Stomach (tissue), 4 donors: ENCODE measurements around the gene IRF1.

ENCODE experiments used
- CTCF ChIP-seq, 7 experiments: fragments of 450-650 bp in 4 of 7; fragments of 200-600 bp in 3 of 7; sonication (generic) in 3 of 7; IDR thresholded peaks; one replicate each; pipeline ENCODE4 v1.5.1; 2016 to 2019; ENCODE audit warnings: antibody characterized with exemption in 7 of 7, control low read depth in 2 of 7, mild to moderate bottlenecking in 1 of 7
- EP300 ChIP-seq: sonication (generic); formaldehyde crosslinking; IDR thresholded peaks from one replicate; pipeline ENCODE4 v1.6.1; 2017; ENCODE audit warnings: antibody characterized with exemption
- POLR2A ChIP-seq, 4 donors: fragments of 450-650 bp; IDR thresholded peaks; one replicate each; pipeline ENCODE4 v1.6.1; 2016; ENCODE audit warnings: antibody characterized with exemption in 4 of 4, control low read depth in 2 of 4, mild to moderate bottlenecking in 1 of 4, moderate library complexity in 1 of 4

GRCh38 chr5:132458651-132459030, 31.9 kb downstream of the IRF1 start:
- no peak for TF ChIP-seq CTCF (IDR thresholded peaks at IDR 0.05)
- no peak for TF ChIP-seq EP300
- TF ChIP-seq POLR2A (IDR thresholded peaks at IDR 0.05), result no peak
